Esophagus squamous epithelium (tissue), 5 donors: ENCODE results near the gene MED13L. TPM values are rescaled to one million over a fixed set of nuclear protein-coding genes. Genes with fewer than 3 reads are reported as not detected.

Experiments used
- DNase-seq: peaks from one replicate; lab custom pipeline; 2025; lab: John Stamatoyannopoulos, UW
- H3K27ac ChIP-seq, 4 donors: fragments of 200-600 bp; sonication (generic); one replicate each; pipeline ENCODE4 v1.5.1; 2016 to 2019; ENCODE audit warnings: mild to moderate bottlenecking in 1 of 4
- H3K27me3 ChIP-seq, 4 donors: fragments of 200-600 bp; sonication (generic); 1 replicate in 3 of 4; 2 replicates in 1 of 4; pipeline versions ENCODE4 v1.5.1 to v1.6.0; 2017 to 2021; ENCODE audit warnings: antibody characterized with exemption in 1 of 4
- H3K36me3 ChIP-seq, 3 donors: fragments of 200-600 bp; sonication (generic); one replicate each; pipeline ENCODE4 v1.5.1; 2016 to 2019
- H3K4me1 ChIP-seq, 3 donors: fragments of 200-600 bp; sonication (generic); one replicate each; pipeline ENCODE4 v1.5.1; 2017 to 2019
- H3K4me3 ChIP-seq, 4 donors: fragments of 200-600 bp; sonication (generic); 1 replicate in 3 of 4; 2 replicates in 1 of 4; pipeline ENCODE4 v1.5.1; 2016 to 2019; ENCODE audit warnings: mild to moderate bottlenecking in 2 of 4, moderate library complexity in 1 of 4
- H3K9me3 ChIP-seq, 3 donors: fragments of 200-600 bp; sonication (generic); one replicate each; pipeline ENCODE4 v1.5.1; 2016 to 2019
- POLR2A ChIP-seq, 4 donors: fragments of 450-650 bp; IDR thresholded peaks; one replicate each; pipeline ENCODE4 v1.6.1; 2017; ENCODE audit warnings: antibody characterized with exemption in 4 of 4, mild to moderate bottlenecking in 4 of 4, moderate library complexity in 3 of 4
- WGBS, 2 donors: methylation state at CpG; one replicate each; pipeline ENCODE4 v1.1.5; 2018; 5-methylcytosine and 5-hydroxymethylcytosine counted together
- intact Hi-C: fragments of 100-400 bp; cut with DNase I; formaldehyde crosslinking; loops from one replicate; pipeline ENCODE4 v1.15.0; 2022
- total RNA-seq, 4 donors: library from RNA; depleted of rRNA; stranded (reverse); fragments of >200 nt; gene quantifications; one replicate each; pipeline ENCODE4 v1.1.0, GENCODE V29; 2016
- TF ChIP-seq, protein P1 (sequence below), 6 experiments: fragments of 450-650 bp in 4 of 6; fragments of 200-600 bp in 2 of 6; sonication (generic) in 2 of 6; IDR thresholded peaks; one replicate each; pipeline ENCODE4 v1.5.1; 2016 to 2019; ENCODE audit warnings: antibody characterized with exemption in 6 of 6, mild to moderate bottlenecking in 4 of 6, moderate library complexity in 4 of 6
- donor health status: DM: yes; HTN: yes; CAD: no.

MED13L gene
- total RNA-seq: 100 to 1,000 TPM in 1 of 4 donors, 10 to 100 TPM in 3; 52.2 to 137 (median 62.1) TPM

DNA sequence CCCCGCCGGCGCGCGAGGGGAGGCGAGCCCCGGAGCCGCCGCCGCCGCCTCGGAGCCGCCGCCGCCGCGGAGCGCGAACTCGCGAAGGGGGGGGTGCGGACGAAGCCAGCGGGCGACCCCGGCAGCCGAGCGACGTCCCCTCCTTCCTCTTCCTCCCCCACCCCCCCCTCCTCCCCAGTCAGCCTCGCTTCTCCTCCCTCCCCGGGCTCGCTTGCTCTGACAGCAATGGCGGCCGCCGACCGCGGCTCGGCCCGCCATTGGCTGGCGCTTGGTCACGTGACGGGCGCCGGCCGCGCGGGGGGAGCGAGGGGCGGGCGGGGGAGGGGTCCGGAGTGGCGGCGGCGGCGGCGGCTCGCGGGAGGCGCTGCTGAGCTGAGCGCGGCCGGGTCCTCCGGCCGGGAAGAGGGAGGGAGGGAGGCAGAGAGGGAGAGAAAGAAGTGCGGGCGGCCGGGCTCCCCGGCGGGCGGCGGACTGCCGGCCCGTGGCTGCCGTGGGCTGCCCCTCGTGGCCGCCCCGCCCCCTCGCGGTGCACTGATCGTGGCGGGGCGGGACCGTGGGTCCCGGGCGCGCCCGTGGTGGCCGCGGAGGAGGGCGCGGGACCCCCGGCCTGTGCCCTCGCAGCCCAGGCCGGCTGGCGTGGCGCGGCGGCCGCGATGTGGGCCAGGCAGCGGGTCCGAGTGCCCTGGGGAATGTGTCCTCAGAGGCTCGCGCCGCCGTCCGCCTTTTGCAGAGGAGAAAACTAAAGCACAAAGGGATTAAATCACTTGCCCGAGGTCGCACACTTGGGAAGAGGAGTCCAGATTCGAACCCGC, at the start of gene MED13L:
TSS of gene MED13L (minus strand) at position 227 of the 812 bp plus-strand sequence. CDS start 562 bp downstream, outside the sequence.
- 0 to 8% methylated on average over 2 to 4 of the region's 111 CpGs for WGBS, 2 donors
- peak; percentile 52 for DNase-seq
- H3K27me3 ChIP-seq: no peaks in the 10 kb centered on the region
- peak within 1 kb of the TSS; percentile 72 to 94 (median 84) for H3K4me3 ChIP-seq
- H3K27ac ChIP-seq: peak within 1 kb of the TSS; percentile 95 to 100 (median 98)
- peaks cover 15 to 40% (median 18%) of the 10 kb centered on the region in 3 donors for H3K4me1 ChIP-seq
- no peaks in the 10 kb centered on the region for H3K36me3 ChIP-seq
- TF ChIP-seq POLR2A (IDR thresholded peaks at IDR 0.05): peak in 2 of 4 donors; percentile 52 to 68
- TF ChIP-seq, protein P1, sequence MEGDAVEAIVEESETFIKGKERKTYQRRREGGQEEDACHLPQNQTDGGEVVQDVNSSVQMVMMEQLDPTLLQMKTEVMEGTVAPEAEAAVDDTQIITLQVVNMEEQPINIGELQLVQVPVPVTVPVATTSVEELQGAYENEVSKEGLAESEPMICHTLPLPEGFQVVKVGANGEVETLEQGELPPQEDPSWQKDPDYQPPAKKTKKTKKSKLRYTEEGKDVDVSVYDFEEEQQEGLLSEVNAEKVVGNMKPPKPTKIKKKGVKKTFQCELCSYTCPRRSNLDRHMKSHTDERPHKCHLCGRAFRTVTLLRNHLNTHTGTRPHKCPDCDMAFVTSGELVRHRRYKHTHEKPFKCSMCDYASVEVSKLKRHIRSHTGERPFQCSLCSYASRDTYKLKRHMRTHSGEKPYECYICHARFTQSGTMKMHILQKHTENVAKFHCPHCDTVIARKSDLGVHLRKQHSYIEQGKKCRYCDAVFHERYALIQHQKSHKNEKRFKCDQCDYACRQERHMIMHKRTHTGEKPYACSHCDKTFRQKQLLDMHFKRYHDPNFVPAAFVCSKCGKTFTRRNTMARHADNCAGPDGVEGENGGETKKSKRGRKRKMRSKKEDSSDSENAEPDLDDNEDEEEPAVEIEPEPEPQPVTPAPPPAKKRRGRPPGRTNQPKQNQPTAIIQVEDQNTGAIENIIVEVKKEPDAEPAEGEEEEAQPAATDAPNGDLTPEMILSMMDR (IDR thresholded peaks at IDR 0.05): peak in 5 of 6 experiments; percentile 7 to 44 (median 30)
- intact Hi-C loops: loop anchor here (10.0 kb wide), 1 partner anchor 317 kb away; no protein-coding TSS in a partner anchor
- no peaks in the 10 kb centered on the region for H3K9me3 ChIP-seq

DNA sequence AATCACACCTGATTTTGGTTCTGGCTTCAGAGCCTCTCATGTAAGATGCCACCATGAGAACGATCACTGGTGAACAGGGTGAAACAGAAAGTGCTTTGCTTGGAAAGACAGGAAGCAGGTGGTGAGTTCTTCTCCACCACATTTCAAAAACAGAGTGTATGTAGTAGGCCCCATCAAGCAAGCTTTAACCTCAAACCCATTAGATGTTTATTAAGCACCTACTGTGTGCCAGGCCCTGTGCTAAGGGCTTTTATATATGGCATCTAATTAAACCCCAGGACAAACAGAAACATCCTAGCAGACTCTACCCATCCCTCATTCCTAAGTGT, 47.8 kb upstream of the MED13L start:
- no peak for TF ChIP-seq POLR2A (IDR thresholded peaks at IDR 0.05)
- TF ChIP-seq, protein P1 (IDR thresholded peaks at IDR 0.05): no peak
- H3K4me1 ChIP-seq: peaks cover 4 to 18% (median 10%) of the 10 kb centered on the region in 3 donors
- no peak overlapping the region for H3K4me3 ChIP-seq
- WGBS, 2 donors: 38 to 72% methylated on average over 1 of the region's 1 CpG
- intact Hi-C loops: no loop called here
- DNase-seq: no peak
- H3K27me3 ChIP-seq: no peaks in the 10 kb centered on the region
- H3K36me3 ChIP-seq: no peaks in the 10 kb centered on the region
- H3K27ac ChIP-seq: no peak overlapping the region
- no peaks in the 10 kb centered on the region for H3K9me3 ChIP-seq

GRCh38 chr12:116324654-116325335, 47.3 kb upstream of the MED13L start:
- H3K36me3 ChIP-seq: no peaks in the 10 kb centered on the region
- no peaks in the 10 kb centered on the region for H3K27me3 ChIP-seq
- no peak overlapping the region for H3K4me3 ChIP-seq
- intact Hi-C loops: no loop called here
- DNase-seq: no peak
- H3K4me1 ChIP-seq: peaks cover 8 to 19% (median 13%) of the 10 kb centered on the region in 3 donors
- TF ChIP-seq, protein P1 (IDR thresholded peaks at IDR 0.05): no peak
- H3K27ac ChIP-seq: peak overlapping the region in 2 of 4 donors; percentile 3 to 21
- 62 to 66% methylated on average over 3 to 4 of the region's 4 CpGs for WGBS, 2 donors
- no peaks in the 10 kb centered on the region for H3K9me3 ChIP-seq

DNA sequence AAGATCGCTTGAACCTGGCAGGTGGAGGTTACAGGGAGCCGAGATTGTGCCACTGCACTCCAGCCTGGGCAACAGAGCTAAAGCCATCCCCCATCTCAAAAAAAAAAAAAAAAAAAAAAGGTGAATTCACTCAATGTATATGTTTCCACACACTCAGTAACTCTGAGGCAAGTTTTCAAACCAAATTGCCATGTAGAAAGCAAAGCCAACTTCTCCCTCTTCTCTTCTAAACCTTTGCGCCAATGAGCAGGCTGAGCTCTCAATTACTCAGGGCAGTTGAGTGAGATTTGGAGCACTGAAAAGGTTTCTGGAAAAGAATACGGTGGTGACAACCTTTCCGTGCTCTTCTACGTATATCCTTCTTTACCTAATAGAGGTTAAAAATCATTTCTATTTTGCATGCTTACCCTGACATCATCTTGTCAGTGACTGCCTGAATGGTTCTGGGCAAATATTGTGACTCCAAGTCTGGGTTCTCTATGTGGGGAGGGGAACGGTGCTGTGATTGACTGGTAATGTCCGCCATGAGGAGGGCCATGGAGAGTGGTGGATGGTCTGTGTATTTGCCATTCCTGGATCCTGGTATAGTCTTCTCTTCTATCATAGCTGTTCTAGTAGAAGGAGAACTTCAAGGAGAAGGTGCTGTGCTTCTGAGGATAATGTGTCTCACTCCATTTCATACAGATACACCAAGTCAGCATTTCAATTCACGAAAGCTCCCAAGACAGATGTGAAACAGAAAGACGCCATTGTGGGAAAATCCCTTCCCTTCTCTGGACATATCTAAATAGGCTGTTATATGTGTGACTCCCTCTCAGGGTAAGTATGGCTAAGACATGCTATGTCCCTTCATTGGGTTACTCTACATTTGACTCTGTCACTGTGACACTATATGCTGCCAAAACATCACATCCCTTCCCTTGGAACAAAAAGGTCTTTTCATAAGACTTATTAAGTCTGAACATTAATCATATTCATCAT, 46.2 kb upstream of the MED13L start:
- TF ChIP-seq, protein P1 (IDR thresholded peaks at IDR 0.05): no peak
- no peak for TF ChIP-seq POLR2A (IDR thresholded peaks at IDR 0.05)
- H3K36me3 ChIP-seq: no peaks in the 10 kb centered on the region
- H3K4me1 ChIP-seq: peaks cover 18 to 30% (median 23%) of the 10 kb centered on the region in 3 donors
- 86 to 89% methylated on average over 10 of the region's 10 CpGs for WGBS, 2 donors
- H3K9me3 ChIP-seq: no peaks in the 10 kb centered on the region
- intact Hi-C loops: no loop called here
- no peaks in the 10 kb centered on the region for H3K27me3 ChIP-seq
- no peak overlapping the region for H3K27ac ChIP-seq
- no peak overlapping the region for H3K4me3 ChIP-seq
- DNase-seq: no peak
